GM12864 (cell line): ENCODE data around the gene LXN.

ENCODE experiments used
- DNase-seq: peaks from one replicate; pipeline ENCODE4 v3.0.0-alpha.2; 2011; ENCODE audit warnings: low read depth
- H3K4me3 ChIP-seq: 2 replicates; pipeline ENCODE4 v1.5.1; 2011; ENCODE audit warnings: mild to moderate bottlenecking, low read depth, low read length, control low read depth
- TF ChIP-seq, protein P1 (sequence below): IDR thresholded peaks from 2 replicates; pipeline ENCODE4 v1.5.1; 2011; ENCODE audit warnings: low read depth, mild to moderate bottlenecking, moderate library complexity, low read length, control low read depth, inconsistent platforms; ENCODE audit errors: missing control alignments

LXN gene

DNA sequence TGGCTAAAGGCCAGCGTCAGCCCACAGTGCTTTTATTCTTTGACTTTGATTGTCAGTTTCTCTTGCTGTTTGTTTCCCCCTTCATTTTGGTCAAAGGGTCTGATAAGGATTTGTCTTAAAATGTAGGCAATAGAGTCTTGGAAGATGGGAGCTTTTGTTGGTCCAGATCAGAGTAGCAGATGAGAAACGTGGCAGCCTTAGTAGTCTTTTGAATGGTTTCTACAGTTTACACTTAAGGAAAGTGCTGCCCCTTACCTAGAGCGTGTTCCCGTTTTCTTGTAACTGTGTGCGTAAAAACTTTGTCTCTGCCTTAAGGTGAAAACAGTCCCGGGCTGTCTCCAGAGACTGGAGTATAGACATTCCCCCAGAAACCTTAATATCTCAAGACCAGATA is 630 bp downstream of the LXN start:
- TF ChIP-seq, protein P1, sequence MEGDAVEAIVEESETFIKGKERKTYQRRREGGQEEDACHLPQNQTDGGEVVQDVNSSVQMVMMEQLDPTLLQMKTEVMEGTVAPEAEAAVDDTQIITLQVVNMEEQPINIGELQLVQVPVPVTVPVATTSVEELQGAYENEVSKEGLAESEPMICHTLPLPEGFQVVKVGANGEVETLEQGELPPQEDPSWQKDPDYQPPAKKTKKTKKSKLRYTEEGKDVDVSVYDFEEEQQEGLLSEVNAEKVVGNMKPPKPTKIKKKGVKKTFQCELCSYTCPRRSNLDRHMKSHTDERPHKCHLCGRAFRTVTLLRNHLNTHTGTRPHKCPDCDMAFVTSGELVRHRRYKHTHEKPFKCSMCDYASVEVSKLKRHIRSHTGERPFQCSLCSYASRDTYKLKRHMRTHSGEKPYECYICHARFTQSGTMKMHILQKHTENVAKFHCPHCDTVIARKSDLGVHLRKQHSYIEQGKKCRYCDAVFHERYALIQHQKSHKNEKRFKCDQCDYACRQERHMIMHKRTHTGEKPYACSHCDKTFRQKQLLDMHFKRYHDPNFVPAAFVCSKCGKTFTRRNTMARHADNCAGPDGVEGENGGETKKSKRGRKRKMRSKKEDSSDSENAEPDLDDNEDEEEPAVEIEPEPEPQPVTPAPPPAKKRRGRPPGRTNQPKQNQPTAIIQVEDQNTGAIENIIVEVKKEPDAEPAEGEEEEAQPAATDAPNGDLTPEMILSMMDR = no peak
- peak overlapping the region; percentile 68 for H3K4me3 ChIP-seq
- DNase-seq = no peak

DNA sequence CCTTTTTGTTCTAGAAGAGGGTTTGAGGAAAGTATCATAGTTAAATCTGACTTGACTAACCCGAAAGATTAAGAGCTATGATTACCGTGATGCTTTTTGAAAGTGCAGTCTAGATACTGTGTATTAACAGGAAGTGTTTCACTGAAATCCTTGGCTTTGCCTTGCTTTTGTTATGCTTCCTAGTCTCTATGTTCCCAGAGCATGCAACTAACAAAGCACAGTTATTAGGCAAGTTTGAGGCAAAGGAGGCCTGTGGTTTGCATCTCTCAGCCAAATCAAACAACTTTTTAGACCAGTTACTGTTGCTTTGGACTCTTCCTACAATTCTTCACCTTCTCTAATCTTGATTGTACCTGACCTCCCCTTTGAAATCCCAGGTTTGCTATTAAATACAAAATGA is 3.9 kb downstream of the LXN start:
- no peak overlapping the region for H3K4me3 ChIP-seq
- TF ChIP-seq, protein P1 = no peak
- DNase-seq = no peak

DNA sequence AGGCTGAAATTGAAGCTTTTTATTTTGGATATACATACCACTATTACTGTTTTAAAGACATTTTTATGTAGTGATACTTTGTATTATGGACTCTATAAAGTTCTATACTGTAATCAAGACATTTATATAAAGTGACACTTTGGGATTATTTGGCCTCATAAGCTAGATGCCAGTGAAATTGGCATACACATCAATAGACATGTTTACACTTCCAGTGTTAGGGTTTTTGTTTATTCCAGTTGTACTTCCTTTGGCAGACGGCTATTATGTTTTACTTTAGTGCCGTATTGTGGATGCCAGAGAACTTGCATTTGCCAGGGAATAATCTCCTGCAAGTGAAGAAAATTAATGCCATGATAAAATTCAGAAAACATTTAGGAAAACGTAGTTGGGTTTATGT is 6.0 kb downstream of the LXN start:
- no peak for DNase-seq
- TF ChIP-seq, protein P1 = no peak

DNA sequence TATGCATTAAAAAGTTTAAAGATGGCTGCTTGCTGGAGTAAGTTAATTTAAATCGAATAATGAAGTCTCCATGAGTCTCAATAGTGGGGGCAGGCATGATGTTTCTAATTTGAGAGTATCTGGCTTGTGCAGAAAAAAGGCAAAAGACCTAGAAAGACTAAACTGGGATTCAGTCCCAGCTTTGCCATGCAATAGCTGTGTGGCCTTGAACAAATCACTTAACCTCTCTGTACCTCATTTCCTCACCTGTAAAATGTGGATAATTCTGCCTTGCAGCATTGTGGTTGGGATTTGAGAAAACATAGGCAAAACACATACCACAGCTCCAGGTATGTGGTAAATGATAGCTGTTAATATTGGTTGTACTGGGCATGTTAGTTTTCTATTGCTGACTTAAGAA is 8.6 kb downstream of the LXN start:
- H3K4me3 ChIP-seq = no peak overlapping the region
- DNase-seq = no peak
- TF ChIP-seq, protein P1 = no peak

More for the DNA sequence above, 6.0 kb downstream of the LXN start:
- no peak overlapping the region for H3K4me3 ChIP-seq

DNA sequence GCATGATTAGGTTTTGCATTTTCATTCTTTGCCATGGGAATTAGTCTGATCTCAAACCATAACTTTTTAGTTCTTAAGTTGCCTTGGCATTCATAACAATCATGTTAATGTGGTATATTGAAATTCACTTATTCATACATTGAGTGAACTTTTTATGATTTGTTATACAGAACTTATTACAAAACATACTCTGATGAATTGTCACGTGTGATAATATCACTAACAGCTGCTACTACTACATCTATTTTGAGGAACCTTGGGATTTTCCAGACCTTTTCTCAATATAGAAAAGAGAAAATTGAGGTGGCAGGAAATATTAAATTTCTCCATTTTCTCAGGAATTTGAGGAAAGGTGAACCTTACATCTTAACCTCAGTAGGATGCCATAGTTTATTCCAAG is 9.2 kb downstream of the LXN start:
- TF ChIP-seq, protein P1 = no peak
- DNase-seq = no peak
- H3K4me3 ChIP-seq = no peak overlapping the region

DNA sequence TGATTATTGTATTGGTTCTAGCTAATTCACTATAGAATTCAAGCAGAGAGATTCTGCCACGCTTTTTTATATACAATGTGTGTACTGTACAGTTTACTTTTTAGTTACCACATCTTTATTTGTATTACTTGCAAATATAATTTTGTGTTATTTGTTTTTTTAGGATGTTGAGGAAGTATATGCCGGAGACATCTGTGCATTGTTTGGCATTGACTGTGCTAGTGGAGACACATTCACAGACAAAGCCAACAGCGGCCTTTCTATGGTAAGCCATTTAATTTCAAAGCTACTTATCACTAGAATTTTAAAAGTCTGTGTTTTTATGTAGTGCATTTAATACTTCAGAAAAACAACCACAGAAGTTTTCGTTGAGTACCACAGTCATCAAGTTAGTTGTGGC is 11.7 kb downstream of the LXN start:
- TF ChIP-seq, protein P1 = no peak
- H3K4me3 ChIP-seq = no peak overlapping the region
- no peak for DNase-seq

DNA sequence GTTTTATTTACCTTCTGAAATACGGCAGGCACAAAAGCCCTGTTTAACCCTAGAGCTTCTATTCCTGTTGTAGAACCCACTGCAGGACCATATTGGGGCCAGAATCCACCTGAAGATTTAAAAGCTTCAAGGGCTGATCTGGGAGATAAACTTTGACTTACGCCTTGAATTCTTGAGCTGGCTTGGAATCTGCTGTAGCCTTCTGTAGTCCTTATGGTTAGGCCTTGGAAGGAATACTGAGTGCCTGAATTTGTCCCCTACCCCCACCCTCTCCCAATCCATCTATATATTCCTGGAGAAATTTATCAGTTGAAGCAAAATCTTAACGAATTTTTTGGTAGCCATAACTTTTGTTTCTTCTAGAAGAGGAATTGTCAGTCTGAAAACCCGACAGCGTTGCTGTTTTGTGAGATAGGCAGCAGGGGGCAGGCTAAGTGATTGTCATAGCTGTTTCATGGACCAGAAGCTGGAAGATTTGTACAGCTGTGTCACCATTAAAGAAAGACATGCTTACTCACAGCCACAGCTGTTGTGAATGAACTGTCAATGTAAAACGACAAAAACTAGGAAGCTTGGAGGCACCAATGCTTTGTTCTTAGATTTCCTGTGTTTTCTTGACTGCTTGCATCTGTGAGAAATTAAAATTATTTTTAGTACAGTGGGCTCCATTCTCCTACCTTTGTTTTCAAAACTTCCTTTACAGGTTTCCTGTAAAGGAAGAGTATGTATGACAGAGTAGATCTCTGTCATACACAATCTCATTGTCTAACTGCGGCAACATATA is 12.8 kb downstream of the LXN start:
- TF ChIP-seq, protein P1 = peak; percentile 66
- H3K4me3 ChIP-seq = no peak overlapping the region
- DNase-seq = peak; percentile 5
